Mesothelial cell of epicardium (in vitro differentiated cells): ENCODE measurements around the gene CHRM1. TPM values are rescaled to one million over a fixed set of nuclear protein-coding genes. Genes with fewer than 3 reads are reported as not detected.
A peak's percentile ranks its signal among the peaks of the same experiment; 100 is the strongest.

Experiments
- DNase-seq, 2 experiments: peaks; one replicate each; pipeline ENCODE4 v3.0.0; 2021; ENCODE audit warnings: low spot score in 2 of 2; ENCODE audit not compliant: unreplicated experiment in 2 of 2
- H3K27ac Mint-ChIP-seq: 2 replicates; pipeline ENCODE4 v1.8.0; 2021; ENCODE audit warnings: mixed read lengths
- H3K27me3 Mint-ChIP-seq: 2 replicates; pipeline ENCODE4 v1.8.0; 2021; ENCODE audit warnings: low read depth, mixed read lengths
- H3K36me3 Mint-ChIP-seq: 2 replicates; pipeline ENCODE4 v1.8.0; 2021; ENCODE audit warnings: mixed read lengths
- H3K4me1 Mint-ChIP-seq: 2 replicates; pipeline ENCODE4 v1.8.0; 2021; ENCODE audit warnings: mixed read lengths
- H3K4me3 Mint-ChIP-seq: 2 replicates; pipeline ENCODE4 v1.8.0; 2021; ENCODE audit warnings: mild to moderate bottlenecking, moderate library complexity, mixed read lengths
- H3K9me3 Mint-ChIP-seq: 2 replicates; pipeline ENCODE4 v1.8.0; 2021; ENCODE audit warnings: mixed read lengths
- total RNA-seq: library from RNA; stranded (reverse); gene quantifications from 3 replicates; pipeline ENCODE4 v1.2.1, GENCODE V29; 2021
- TF ChIP-seq, protein P1 (sequence below): fragments of 200-600 bp; sonication (generic); IDR thresholded peaks from one replicate; pipeline ENCODE4 v1.5.0; 2021; ENCODE audit warnings: antibody characterized with exemption; ENCODE audit not compliant: unreplicated experiment

CHRM1 gene
- total RNA-seq, 1 donor from 2014 or later, result 0.09 TPM

DNA sequence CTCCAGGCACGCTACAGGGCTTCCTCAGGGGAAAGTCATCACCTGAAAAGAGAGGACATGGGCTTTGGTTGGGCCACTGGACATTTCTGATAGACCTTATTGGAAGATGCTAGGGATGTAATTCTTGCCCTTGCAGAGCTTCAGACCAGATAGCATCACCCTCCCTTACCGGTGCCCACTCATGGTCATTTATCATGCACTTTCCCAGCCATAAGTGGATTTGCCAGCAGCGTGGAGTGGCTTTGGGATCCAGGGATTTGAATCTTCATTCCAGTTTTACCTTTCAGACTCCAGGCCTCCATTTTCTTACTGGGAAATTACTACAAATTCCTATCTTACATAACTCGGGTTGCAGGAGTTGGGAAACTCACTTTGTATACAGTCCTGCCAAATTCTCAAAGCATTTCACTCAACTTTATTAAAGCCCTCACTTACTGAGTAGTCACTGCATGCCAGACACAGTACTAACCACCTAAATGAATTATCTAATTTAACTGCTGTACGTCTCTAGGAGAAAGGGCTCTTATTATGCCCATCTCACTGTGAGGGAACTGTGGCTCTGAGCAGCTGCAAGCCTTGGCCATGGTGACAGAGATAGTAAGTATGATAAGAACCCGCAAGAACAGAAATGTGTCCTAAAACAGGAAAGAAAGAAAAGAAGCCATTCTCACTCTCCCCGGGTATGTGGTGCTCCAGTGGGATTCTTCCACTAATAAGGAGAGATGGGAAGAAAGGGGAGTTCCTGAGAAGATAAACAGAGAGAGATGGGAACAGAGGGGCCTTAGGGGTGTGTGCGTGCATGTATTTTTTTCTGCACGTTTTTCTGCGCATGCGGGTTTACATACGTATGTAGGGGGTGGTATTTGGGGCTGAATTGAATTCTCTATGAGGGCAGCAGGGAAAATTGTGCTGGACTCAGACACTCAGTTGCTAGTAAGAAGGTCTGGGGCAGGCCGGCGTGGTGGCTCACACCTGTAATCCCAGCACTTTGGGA is 9.7 kb downstream of the CHRM1 start:
- TF ChIP-seq, protein P1, sequence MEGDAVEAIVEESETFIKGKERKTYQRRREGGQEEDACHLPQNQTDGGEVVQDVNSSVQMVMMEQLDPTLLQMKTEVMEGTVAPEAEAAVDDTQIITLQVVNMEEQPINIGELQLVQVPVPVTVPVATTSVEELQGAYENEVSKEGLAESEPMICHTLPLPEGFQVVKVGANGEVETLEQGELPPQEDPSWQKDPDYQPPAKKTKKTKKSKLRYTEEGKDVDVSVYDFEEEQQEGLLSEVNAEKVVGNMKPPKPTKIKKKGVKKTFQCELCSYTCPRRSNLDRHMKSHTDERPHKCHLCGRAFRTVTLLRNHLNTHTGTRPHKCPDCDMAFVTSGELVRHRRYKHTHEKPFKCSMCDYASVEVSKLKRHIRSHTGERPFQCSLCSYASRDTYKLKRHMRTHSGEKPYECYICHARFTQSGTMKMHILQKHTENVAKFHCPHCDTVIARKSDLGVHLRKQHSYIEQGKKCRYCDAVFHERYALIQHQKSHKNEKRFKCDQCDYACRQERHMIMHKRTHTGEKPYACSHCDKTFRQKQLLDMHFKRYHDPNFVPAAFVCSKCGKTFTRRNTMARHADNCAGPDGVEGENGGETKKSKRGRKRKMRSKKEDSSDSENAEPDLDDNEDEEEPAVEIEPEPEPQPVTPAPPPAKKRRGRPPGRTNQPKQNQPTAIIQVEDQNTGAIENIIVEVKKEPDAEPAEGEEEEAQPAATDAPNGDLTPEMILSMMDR, result no peak
- Mint-ChIP-seq H3K27me3 (no peaks in the 10 kb centered on the region), H3K4me1 (peaks cover 15% of the 10 kb centered on the region), H3K9me3 (no peaks in the 10 kb centered on the region), H3K4me3 (no peak overlapping the region), H3K27ac (no peak overlapping the region), H3K36me3 (no peaks in the 10 kb centered on the region)
- no peak for DNase-seq

DNA sequence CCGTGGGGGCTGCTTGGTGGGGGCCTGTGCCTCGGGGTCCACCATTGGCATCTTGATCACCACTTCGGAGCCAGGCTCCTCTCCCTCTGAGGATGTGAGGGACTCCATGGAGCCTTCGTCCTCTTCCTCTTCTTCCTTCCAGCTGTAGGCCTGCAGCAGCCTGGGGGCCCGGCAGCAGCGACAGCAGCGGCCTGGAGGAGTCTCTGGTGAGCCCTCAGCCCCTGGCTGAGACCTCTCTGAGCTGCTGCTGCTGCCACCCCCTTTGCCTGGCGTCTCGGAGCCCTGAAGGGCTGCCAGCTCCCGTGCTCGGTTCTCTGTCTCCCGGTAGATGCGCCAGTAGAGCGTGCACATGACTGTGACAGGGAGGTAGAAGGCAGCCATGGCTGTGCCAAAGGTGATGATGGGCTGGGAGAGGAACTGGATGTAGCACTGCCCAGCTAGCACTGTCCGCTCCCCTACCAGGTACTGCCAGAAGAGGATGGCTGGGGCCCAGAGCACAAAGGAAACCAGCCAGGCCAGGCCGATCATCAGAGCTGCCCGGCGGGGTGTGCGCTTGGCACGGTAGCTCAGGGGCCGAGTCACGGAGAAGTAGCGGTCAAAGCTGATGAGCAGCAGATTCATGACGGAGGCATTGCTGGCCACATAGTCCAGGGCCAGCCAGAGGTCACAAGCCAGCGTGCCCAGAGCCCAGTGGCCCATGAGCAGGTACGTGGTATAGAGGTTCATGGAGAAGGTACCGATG is 10.9 kb downstream of the CHRM1 start:
- Mint-ChIP-seq H3K27me3 (no peaks in the 10 kb centered on the region), H3K4me3 (no peak overlapping the region), H3K36me3 (no peaks in the 10 kb centered on the region), H3K27ac (no peak overlapping the region), H3K9me3 (no peaks in the 10 kb centered on the region), H3K4me1 (peaks cover 15% of the 10 kb centered on the region)
- DNase-seq, result no peak
- TF ChIP-seq, protein P1, result no peak

DNA sequence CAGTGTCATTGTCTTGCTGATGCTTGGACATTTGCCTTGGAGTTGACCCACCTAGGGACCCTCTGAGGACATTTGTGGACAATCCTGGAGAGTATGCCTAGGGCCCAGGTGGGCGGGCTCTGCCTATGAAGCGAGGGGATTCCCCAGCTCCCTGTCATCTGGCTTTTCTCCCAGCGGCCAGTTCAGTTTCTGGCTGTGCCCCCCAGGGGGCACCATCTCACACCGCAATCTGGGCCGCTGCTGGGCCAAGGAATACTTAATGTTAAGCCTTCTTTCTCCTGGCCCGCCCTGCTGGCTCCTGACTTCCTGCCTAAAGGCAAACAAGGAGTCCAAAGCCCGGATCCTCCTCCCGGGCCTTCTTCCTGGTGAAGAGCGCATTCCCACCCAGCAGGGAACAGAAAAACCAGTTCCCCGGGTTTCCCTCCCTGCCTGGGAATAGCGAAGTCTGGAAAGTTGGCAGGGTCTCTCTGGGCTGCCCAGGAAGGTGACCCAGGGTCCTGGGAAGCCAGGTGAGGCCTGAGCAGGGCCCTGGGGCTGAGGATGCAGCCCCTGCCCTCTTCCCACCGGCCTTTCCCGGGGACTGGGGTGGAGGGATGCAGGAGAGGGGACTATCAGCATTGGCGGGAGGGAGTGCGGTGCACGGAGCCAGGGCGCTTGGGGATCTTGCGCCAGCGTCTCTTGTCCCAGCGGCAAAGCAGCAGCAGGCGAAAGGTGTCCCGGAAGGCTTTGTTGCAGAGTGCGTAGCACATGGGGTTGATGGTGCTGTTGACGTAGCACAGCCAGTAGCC is 11.9 kb downstream of the CHRM1 start:
- TF ChIP-seq, protein P1, result peak; percentile 74
- DNase-seq, result peak; percentile 59 to 81
- H3K9me3 Mint-ChIP-seq, result no peaks in the 10 kb centered on the region
- H3K27ac Mint-ChIP-seq, result peak overlapping the region; percentile 77
- no peaks in the 10 kb centered on the region for H3K36me3 Mint-ChIP-seq
- H3K27me3 Mint-ChIP-seq, result no peaks in the 10 kb centered on the region
- no peak overlapping the region for H3K4me3 Mint-ChIP-seq
- H3K4me1 Mint-ChIP-seq, result peaks cover 15% of the 10 kb centered on the region

DNA sequence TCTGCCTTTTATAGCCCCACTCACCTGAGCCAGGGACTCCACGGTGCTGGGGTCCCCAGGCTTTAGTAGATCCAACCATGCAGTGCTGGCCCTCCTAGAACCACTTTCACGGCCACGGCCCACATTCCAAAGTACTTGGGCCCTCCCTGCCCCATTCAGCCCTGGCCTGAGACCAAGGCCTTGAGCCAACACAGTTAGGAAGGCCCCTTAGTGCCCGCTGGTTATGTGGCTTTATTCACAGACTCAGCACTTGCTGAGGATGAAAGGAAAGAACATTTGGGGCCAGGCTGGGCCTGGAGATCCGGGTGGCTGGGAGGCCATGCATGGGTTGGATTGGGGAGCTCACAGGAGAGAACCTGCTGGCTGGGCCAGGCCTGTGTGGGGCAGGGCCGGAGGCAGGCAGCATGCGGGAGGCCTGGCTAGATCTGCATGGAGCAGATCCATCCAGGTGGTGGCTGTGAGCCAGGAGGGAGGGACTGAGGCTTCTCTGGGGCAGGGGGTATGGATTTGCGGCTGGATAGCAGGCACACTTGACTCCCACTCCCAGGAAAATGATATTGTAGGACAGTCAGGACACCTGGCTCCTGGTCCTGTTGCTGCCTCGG is 12.6 kb downstream of the CHRM1 start:
- TF ChIP-seq, protein P1, result no peak
- peak in 1 of 2 experiments; percentile 44 for DNase-seq

More for the DNA sequence above, 12.6 kb downstream of the CHRM1 start:
- Mint-ChIP-seq H3K4me3 (no peak overlapping the region), H3K27ac (peak overlapping the region; percentile 77), H3K9me3 (no peaks in the 10 kb centered on the region), H3K4me1 (peaks cover 15% of the 10 kb centered on the region), H3K36me3 (no peaks in the 10 kb centered on the region), H3K27me3 (no peaks in the 10 kb centered on the region)
